ENCODE data around the gene KCTD17. TPM values are rescaled to one million over a fixed set of nuclear protein-coding genes. Genes with fewer than 3 reads are reported as not detected.

KCTD17 gene
- total RNA-seq, 1 donor from 2014 or later: 35.3 TPM

- H3K36me3 ChIP-seq (ENCODE audit: control insufficient read depth, insufficient read depth, low read length): peaks cover 3% of the 10 kb centered on the region
- no peaks in the 10 kb centered on the region for H3K27me3 ChIP-seq (ENCODE audit: control insufficient read depth, insufficient read depth, low read length)
- TF ChIP-seq, protein P1, sequence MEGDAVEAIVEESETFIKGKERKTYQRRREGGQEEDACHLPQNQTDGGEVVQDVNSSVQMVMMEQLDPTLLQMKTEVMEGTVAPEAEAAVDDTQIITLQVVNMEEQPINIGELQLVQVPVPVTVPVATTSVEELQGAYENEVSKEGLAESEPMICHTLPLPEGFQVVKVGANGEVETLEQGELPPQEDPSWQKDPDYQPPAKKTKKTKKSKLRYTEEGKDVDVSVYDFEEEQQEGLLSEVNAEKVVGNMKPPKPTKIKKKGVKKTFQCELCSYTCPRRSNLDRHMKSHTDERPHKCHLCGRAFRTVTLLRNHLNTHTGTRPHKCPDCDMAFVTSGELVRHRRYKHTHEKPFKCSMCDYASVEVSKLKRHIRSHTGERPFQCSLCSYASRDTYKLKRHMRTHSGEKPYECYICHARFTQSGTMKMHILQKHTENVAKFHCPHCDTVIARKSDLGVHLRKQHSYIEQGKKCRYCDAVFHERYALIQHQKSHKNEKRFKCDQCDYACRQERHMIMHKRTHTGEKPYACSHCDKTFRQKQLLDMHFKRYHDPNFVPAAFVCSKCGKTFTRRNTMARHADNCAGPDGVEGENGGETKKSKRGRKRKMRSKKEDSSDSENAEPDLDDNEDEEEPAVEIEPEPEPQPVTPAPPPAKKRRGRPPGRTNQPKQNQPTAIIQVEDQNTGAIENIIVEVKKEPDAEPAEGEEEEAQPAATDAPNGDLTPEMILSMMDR (IDR thresholded peaks at IDR 0.05; ENCODE audit: insufficient read depth, low read length, poor library complexity, severe bottlenecking): peak; percentile 87
- no peak overlapping the region for H3K4me3 ChIP-seq (ENCODE audit: low read depth, low read length)
- DNase-seq (ENCODE audit: low read depth): no peak
Observed at GRCh38 chr22:37021710-37022482, 29.6 kb upstream of the KCTD17 start.

DNA sequence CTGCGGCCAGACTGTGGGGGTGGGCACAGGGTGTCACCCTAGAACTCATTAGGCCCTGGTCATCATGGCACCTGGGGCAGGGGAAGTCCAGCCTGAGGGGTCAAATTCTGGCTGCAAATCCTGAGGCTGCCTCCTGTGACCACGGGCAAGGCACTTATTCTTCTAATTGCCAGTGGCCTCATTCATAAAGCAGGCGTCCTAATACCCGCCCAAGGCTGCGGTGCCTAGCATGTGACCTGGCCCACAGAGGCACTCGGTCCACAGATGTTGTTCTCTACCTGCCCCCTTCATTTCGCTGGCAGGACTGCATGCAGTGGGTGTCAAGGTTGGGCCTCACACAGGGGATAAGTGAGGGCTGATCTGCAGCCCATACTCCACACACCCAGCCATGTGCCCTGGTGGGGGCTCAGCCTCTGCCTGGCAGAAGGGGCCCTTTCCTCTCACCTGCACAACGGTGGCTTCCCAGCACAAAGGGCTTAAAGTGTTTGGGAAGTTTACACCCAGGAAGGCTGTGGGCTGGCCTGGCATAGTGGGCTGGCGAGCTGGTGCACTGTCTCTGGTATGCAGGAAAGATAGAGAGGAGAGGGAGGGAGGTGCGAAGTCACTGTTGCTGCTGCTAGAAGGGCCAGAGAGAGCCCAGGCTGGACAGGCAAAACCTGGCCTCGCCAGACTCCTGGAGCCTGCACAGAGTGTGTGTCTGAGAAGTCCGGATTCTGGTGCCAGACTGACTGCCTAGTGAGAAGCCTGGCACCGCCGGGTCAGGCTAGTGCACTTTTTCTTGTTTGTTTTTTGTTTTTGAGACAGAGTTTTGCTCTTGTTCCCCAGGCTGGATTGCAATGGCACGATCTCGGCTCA lies 28.8 kb upstream of the KCTD17 start:
- Histone ChIP-seq H3K36me3 (ENCODE audit: control insufficient read depth, insufficient read depth, low read length) (peaks cover 3% of the 10 kb centered on the region), H3K27me3 (ENCODE audit: control insufficient read depth, insufficient read depth, low read length) (no peaks in the 10 kb centered on the region), H3K4me3 (ENCODE audit: low read depth, low read length) (no peak overlapping the region)
- DNase-seq (ENCODE audit: low read depth): no peak
- TF ChIP-seq, protein P1 (IDR thresholded peaks at IDR 0.05; ENCODE audit: insufficient read depth, low read length, poor library complexity, severe bottlenecking): no peak

DNA sequence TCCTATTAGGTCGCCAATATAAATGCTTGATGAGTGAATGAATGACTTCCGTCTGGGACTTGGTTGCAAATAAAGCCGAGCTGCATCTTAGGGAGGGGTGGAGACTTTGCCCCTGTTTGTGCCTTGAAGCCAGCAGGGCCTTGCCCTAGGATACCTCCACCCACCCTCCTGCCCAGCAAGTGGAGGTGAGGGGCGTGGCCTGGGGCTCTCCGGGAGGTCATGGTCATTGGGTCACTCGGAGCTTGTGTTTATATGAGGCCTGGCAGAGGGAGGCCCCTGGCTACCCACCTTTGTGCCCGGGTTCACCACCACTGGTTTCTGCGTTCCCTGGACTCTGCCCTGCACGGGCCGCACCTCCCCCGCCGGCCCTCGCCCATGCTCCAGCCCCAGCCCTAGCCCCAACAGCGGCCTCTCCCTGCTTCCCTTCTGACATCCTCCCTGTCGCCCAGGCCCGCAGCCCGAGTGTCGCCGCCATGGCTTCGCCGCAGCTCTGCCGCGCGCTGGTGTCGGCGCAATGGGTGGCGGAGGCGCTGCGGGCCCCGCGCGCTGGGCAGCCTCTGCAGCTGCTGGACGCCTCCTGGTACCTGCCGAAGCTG lies 27.7 kb upstream of the KCTD17 start:
- Histone ChIP-seq H3K36me3 (ENCODE audit: control insufficient read depth, insufficient read depth, low read length) (peaks cover 2% of the 10 kb centered on the region), H3K4me3 (ENCODE audit: low read depth, low read length) (no peak overlapping the region), H3K27me3 (ENCODE audit: control insufficient read depth, insufficient read depth, low read length) (no peaks in the 10 kb centered on the region)
- TF ChIP-seq, protein P1 (IDR thresholded peaks at IDR 0.05; ENCODE audit: insufficient read depth, low read length, poor library complexity, severe bottlenecking): no peak
- no peak for DNase-seq (ENCODE audit: low read depth)

GRCh38 chr22:37024339-37025157 lies 27.0 kb upstream of the KCTD17 start:
- peaks cover 2% of the 10 kb centered on the region for H3K36me3 ChIP-seq (ENCODE audit: control insufficient read depth, insufficient read depth, low read length)
- DNase-seq (ENCODE audit: low read depth): no peak
- H3K4me3 ChIP-seq (ENCODE audit: low read depth, low read length): no peak overlapping the region
- no peaks in the 10 kb centered on the region for H3K27me3 ChIP-seq (ENCODE audit: control insufficient read depth, insufficient read depth, low read length)
- TF ChIP-seq, protein P1 (IDR thresholded peaks at IDR 0.05; ENCODE audit: insufficient read depth, low read length, poor library complexity, severe bottlenecking): no peak

GRCh38 chr22:37025500-37026070 lies 26.0 kb upstream of the KCTD17 start:
- no peak overlapping the region for H3K4me3 ChIP-seq (ENCODE audit: low read depth, low read length)
- DNase-seq (ENCODE audit: low read depth): no peak
- H3K27me3 ChIP-seq (ENCODE audit: control insufficient read depth, insufficient read depth, low read length): no peaks in the 10 kb centered on the region
- peaks cover 2% of the 10 kb centered on the region for H3K36me3 ChIP-seq (ENCODE audit: control insufficient read depth, insufficient read depth, low read length)
- TF ChIP-seq, protein P1 (IDR thresholded peaks at IDR 0.05; ENCODE audit: insufficient read depth, low read length, poor library complexity, severe bottlenecking): no peak
